Measurements from ENCODE around the gene SDF2. TPM values are rescaled to one million over a fixed set of nuclear protein-coding genes. Genes with fewer than 3 reads are reported as not detected.

The SDF2 gene
- total RNA-seq, 1 experiment from 2014 or later, result 72.1 TPM

DNA sequence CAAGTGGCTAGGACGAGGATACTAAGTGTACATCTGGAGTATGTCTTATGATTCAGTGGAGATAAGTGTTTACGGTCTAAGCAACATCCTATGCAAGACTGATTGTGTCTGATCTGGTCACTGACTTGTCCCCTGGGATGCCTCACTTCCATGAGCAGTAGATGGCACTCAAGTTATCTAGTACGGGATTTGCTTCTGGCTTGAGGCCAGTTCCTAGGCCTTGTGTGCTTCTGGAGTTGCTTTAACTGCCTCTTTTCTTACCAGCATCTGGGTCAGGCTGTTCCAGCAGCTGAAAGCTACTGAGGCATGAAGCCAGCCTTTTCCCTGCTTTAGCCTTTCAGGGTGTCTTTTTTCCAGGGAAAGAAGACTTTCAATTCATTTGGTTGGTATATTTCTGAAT lies 23.3 kb upstream of the SDF2 start:
- ChIA-PET POLR2A (no interaction called here), CTCF (no interaction called here)
- no peaks in the 10 kb centered on the region for H3K27me3 ChIP-seq (ENCODE audit: control insufficient read depth, insufficient read depth, low read length)
- no peaks in the 10 kb centered on the region for H3K4me1 ChIP-seq (ENCODE audit: control insufficient read depth, insufficient read depth, low read length)
- BruUV-seq (replicated peaks), result no TSS peak
- intact Hi-C loops (cut with micrococcal nuclease; ENCODE audit: unreplicated experiment) (no loop called here), in situ Hi-C loops (cut with HindIII; ENCODE audit: low pct_unique_long_range_greater_than_20kb, low sequenced_read_pairs) (no loop called here)
- TF ChIP-seq REST (IDR thresholded peaks at IDR 0.05; ENCODE audit: insufficient read depth in 1 of 2, low read depth in 2 of 2, low read length in 1 of 2) (no peak), POLR2AphosphoS5 (IDR thresholded peaks at IDR 0.05; ENCODE audit: low read depth, low read length) (no peak), CTCF (IDR thresholded peaks at IDR 0.05) (no peak), SIN3A (IDR thresholded peaks at IDR 0.05; ENCODE audit: borderline replicate concordance, insufficient read depth, low read depth, low read length) (no peak), TCF7L2 (IDR thresholded peaks at IDR 0.05; ENCODE audit: low read depth, low read length) (no peak)
- H3K4me3 ChIP-seq (ENCODE audit: low read depth in 2 of 2, low read length in 2 of 2), result no peak overlapping the region
- peaks cover 54% of the 10 kb centered on the region for H3K36me3 ChIP-seq (ENCODE audit: control insufficient read depth, insufficient read depth, low read length)
- H3K9me3 ChIP-seq (ENCODE audit: control insufficient read depth, insufficient read depth, low read depth, low read length), result no peaks in the 10 kb centered on the region
- no peak for DNase-seq (ENCODE audit: low read depth, low spot score)
- no peak overlapping the region for H3K27ac ChIP-seq (ENCODE audit: low read length)
- peak; percentile 36; the same call in 1 of the 2 replicates for ATAC-seq

GRCh38 chr17:28682655-28683054 lies 20.9 kb upstream of the SDF2 start:
- DNase-seq (ENCODE audit: low read depth, low spot score), result no peak
- no peaks in the 10 kb centered on the region for H3K27me3 ChIP-seq (ENCODE audit: control insufficient read depth, insufficient read depth, low read length)
- intact Hi-C loops (cut with micrococcal nuclease; ENCODE audit: unreplicated experiment) (no loop called here), in situ Hi-C loops (cut with HindIII; ENCODE audit: low pct_unique_long_range_greater_than_20kb, low sequenced_read_pairs) (no loop called here)
- H3K4me3 ChIP-seq (ENCODE audit: low read depth in 2 of 2, low read length in 2 of 2), result no peak overlapping the region
- TF ChIP-seq SIN3A (IDR thresholded peaks at IDR 0.05; ENCODE audit: borderline replicate concordance, insufficient read depth, low read depth, low read length), result no peak
- no peak for TF ChIP-seq TCF7L2 (IDR thresholded peaks at IDR 0.05; ENCODE audit: low read depth, low read length)
- no peak for TF ChIP-seq REST (IDR thresholded peaks at IDR 0.05; ENCODE audit: insufficient read depth in 1 of 2, low read depth in 2 of 2, low read length in 1 of 2)
- no peak for TF ChIP-seq POLR2AphosphoS5 (IDR thresholded peaks at IDR 0.05; ENCODE audit: low read depth, low read length)
- no peak for TF ChIP-seq CTCF (IDR thresholded peaks at IDR 0.05)
- no peak for ATAC-seq
- no TSS peak for BruUV-seq (replicated peaks)
- no peaks in the 10 kb centered on the region for H3K4me1 ChIP-seq (ENCODE audit: control insufficient read depth, insufficient read depth, low read length)
- no peaks in the 10 kb centered on the region for H3K9me3 ChIP-seq (ENCODE audit: control insufficient read depth, insufficient read depth, low read depth, low read length)
- H3K27ac ChIP-seq (ENCODE audit: low read length), result no peak overlapping the region
- peaks cover 41% of the 10 kb centered on the region for H3K36me3 ChIP-seq (ENCODE audit: control insufficient read depth, insufficient read depth, low read length)
- ChIA-PET POLR2A (interaction anchor here (0.8 kb wide), 1 partner anchor 29 kb away, joined by 5 read pairs; the partner anchor contains the start of gene PROCA1), CTCF (no interaction called here)
